Gastrocnemius medialis (tissue), 4 donors: ENCODE data around the gene CR1.

Experiments
- CTCF ChIP-seq, 5 experiments: fragments of 450-650 bp in 3 of 5; fragments of 200-600 bp in 2 of 5; sonication (generic) in 2 of 5; IDR thresholded peaks in 4 of 5; conservative IDR thresholded peaks in 1 of 5; 1 replicate in 4 of 5; 2 replicates in 1 of 5; pipeline ENCODE4 v1.5.1; 2016 to 2019; ENCODE audit warnings: antibody characterized with exemption in 5 of 5, mild to moderate bottlenecking in 3 of 5, moderate library complexity in 3 of 5
- POLR2A ChIP-seq, 2 donors: fragments of 450-650 bp; IDR thresholded peaks; one replicate each; pipeline ENCODE4 v1.6.1; 2017; ENCODE audit warnings: antibody characterized with exemption in 2 of 2, mild to moderate bottlenecking in 2 of 2, moderate library complexity in 2 of 2

GRCh38 chr1:207510444-207510843, 14.5 kb downstream of the CR1 start:
- TF ChIP-seq CTCF (IDR thresholded peaks at IDR 0.05 in 4 of 5, conservative IDR thresholded peaks at IDR 0.05 in 1 of 5) (no peak), POLR2A (IDR thresholded peaks at IDR 0.05) (no peak)
